ENCODE results near the gene PLCD1. TPM values are rescaled to one million over a fixed set of nuclear protein-coding genes. Genes with fewer than 3 reads are reported as not detected.

PLCD1 gene
- total RNA-seq, 2 experiments from 2014 or later = 17.3 to 17.6 TPM

DNA sequence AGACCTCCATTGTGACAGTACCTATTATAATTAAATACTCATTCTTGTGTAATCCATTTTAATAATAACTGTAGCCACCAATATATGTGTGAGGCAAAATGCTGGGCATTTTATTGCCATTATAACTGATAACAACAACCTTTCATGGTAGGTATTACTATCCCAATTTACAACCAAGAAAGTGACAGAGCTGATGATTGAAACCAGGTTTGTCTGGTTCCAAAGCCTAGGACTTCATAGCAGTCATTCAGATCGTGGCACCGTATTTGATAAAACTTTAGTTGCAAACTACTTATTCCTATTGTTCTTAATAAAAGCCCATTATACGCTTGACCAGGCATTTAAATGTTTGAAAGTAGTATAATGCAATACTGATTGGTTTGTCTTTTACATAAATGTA, 65.3 kb downstream of the PLCD1 start:
- no peak overlapping the region for H3K4me3 Mint-ChIP-seq
- CTCF ChIA-PET = interaction anchor here (0.9 to 5.9 kb wide), 5 partner anchors 11 to 516 kb away, joined by 3 to 48 read pairs (median 3); no protein-coding TSS in a partner anchor
- H3K4me1 Mint-ChIP-seq (ENCODE audit: low read depth) = no peaks in the 10 kb centered on the region
- DNase-seq = no peak
- no peak overlapping the region for H3K27ac Mint-ChIP-seq
- POLR2A ChIA-PET = no interaction called here
- intact Hi-C loops (cut with micrococcal nuclease) = no loop called here
- H3K36me3 Mint-ChIP-seq = no peaks in the 10 kb centered on the region
- no peaks in the 10 kb centered on the region for H3K27me3 Mint-ChIP-seq
- H3K9me3 Mint-ChIP-seq = no peaks in the 10 kb centered on the region

DNA sequence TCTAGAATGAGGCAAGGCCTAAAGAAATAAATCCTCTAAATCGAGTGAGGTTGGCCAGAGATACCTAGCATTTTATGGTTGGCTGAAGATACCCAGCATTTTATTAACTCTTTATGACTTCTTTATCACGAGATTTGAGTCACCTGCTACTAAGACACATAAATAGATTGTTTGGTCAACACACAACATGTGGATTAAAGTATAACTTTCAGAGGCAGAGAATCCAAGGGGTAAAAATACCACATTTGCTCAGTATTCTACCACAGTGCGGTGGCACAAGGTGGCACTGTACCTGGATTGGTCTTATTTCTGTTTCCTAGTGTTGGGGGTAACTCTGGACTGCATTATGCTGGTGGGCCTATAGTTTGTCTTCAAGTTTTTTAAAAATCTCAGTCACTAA, 65.8 kb downstream of the PLCD1 start:
- POLR2A ChIA-PET = no interaction called here
- H3K36me3 Mint-ChIP-seq = no peaks in the 10 kb centered on the region
- no peak overlapping the region for H3K27ac Mint-ChIP-seq
- intact Hi-C loops (cut with micrococcal nuclease) = no loop called here
- no peak for DNase-seq
- H3K4me3 Mint-ChIP-seq = no peak overlapping the region
- no peaks in the 10 kb centered on the region for H3K4me1 Mint-ChIP-seq (ENCODE audit: low read depth)
- CTCF ChIA-PET = interaction anchor here (1.0 to 5.9 kb wide), 4 partner anchors 9 to 96 kb away, joined by 3 to 48 read pairs (median 4); no protein-coding TSS in a partner anchor
- no peaks in the 10 kb centered on the region for H3K9me3 Mint-ChIP-seq
- no peaks in the 10 kb centered on the region for H3K27me3 Mint-ChIP-seq

DNA sequence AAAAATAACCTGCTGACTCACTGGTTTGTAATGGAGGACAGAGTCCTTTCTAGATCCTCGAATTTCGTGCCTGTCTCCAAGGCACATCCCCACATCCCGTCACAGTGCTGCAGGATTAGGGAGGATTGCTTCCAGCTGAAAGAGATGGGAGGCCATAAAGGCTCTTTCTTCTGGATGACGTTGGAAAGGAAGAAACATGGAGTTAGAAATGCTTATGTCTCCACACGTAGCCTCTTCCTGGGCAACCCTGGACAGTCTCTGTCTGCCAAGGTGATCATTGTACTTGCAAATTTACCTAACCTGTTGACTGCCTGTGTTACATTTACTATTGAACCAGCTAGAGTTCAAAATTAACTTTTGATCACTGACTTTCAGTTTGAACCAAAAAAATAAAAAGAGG, 66.4 kb downstream of the PLCD1 start:
- DNase-seq = no peak
- Mint-ChIP-seq H3K27ac (no peak overlapping the region), H3K4me3 (no peak overlapping the region), H3K9me3 (no peaks in the 10 kb centered on the region), H3K27me3 (no peaks in the 10 kb centered on the region), H3K4me1 (ENCODE audit: low read depth) (no peaks in the 10 kb centered on the region), H3K36me3 (no peaks in the 10 kb centered on the region)
- POLR2A ChIA-PET = no interaction called here
- intact Hi-C loops (cut with micrococcal nuclease) = no loop called here
- CTCF ChIA-PET = interaction anchor here (1.0 to 5.9 kb wide), 3 partner anchors 8 to 96 kb away, joined by 3 to 48 read pairs (median 3); no protein-coding TSS in a partner anchor

DNA sequence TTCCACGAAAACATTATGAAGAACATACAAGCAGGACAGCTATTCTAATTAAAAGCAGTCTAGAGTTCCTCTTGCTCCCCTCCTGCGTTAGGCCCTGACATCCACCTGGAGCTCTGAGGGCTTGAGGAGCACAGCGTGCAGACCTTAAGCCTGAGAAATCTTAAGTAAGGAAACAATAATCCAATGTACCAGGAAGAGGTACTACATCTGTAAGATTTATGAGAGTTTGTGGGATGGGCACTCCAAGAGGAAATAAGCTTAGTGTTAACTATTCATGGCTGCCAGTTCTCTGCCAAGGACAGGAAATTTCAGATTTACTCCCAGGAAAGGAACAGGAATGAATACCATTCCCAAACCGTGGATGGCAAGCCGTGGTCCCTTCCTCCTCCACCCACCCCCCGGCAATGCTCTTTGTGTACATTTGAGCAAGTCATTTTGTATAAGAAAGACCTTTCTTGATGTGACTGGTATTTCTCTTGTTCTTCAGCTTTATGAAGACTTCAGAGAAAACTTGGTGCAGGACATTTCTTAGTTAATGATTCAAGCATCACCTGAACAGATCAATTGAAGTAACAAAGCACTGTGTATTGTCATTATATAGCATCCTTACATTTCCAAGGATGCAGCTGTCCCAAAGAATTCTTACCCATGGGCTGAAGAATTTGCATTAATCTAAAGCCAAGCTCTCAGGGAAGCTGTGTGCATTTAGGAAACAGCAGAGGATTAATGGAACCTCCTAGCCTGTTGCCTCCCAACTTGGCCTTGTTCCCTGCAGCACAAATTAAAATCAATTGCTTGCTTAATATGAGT, 67.6 kb downstream of the PLCD1 start:
- intact Hi-C loops (cut with micrococcal nuclease) = no loop called here
- H3K4me3 Mint-ChIP-seq = no peak overlapping the region
- H3K9me3 Mint-ChIP-seq = no peaks in the 10 kb centered on the region
- H3K27ac Mint-ChIP-seq = no peak overlapping the region
- peaks cover 7% of the 10 kb centered on the region for H3K4me1 Mint-ChIP-seq (ENCODE audit: low read depth)
- CTCF ChIA-PET = interaction anchor here (1.3 to 5.9 kb wide), 3 partner anchors 10 to 107 kb away, joined by 3 to 48 read pairs (median 6); no protein-coding TSS in a partner anchor
- no peaks in the 10 kb centered on the region for H3K27me3 Mint-ChIP-seq
- H3K36me3 Mint-ChIP-seq = no peaks in the 10 kb centered on the region
- POLR2A ChIA-PET = no interaction called here
- no peak for DNase-seq

DNA sequence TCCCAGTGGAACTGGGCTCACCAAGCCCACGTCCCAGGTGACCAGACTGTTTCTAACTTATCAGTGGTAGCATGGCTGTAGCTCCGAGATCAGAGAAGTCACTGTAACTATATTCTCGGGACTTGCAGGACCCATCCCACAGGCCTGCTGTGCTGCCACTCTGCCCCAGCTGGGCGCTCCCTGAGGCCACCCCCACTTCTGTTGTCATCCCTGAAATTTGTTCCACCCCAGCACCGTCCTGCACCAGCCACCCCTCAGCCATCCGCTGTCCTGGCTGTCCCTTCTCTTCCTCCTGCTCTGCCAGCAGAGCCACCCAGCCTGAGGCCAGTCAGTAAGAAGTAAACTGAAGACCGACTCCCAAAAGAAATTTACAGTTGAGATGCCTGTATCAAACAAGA, 71.9 kb downstream of the PLCD1 start:
- H3K4me3 Mint-ChIP-seq = no peak overlapping the region
- H3K4me1 Mint-ChIP-seq (ENCODE audit: low read depth) = peaks cover 15% of the 10 kb centered on the region

More for the DNA sequence above, 71.9 kb downstream of the PLCD1 start:
- Mint-ChIP-seq H3K27ac (no peak overlapping the region), H3K9me3 (no peaks in the 10 kb centered on the region), H3K36me3 (no peaks in the 10 kb centered on the region), H3K27me3 (no peaks in the 10 kb centered on the region)
- ChIA-PET POLR2A (no interaction called here), CTCF (interaction anchor here (1.6 to 1.8 kb wide), 2 partner anchors 10 to 15 kb away, joined by 4 to 11 read pairs; no protein-coding TSS in a partner anchor)
- DNase-seq = no peak
- intact Hi-C loops (cut with micrococcal nuclease) = no loop called here

Small RNAs within 50 kb of the gene (microRNA-seq; reads per million reads assigned to microRNA genes)
- gene MIR26A1 (ENCODE audit: borderline microRNAs expressed, borderline number of aligned reads, borderline replicate concordance) = 5.9 reads per million, percentile 20 among the genes with 10 or more reads in this experiment

Other genes with a start within 250 kb of the PLCD1 start
- gene CTDSPL, start 167.8 kb downstream of the PLCD1 start, total RNA-seq = 1 to 10 TPM; 3.7 to 5.1 TPM
- 10 to 100 TPM in 1 of 2 experiments, 1 to 10 TPM in 1; 9.9 to 11.3 TPM for gene VILL, start 38.9 kb downstream of the PLCD1 start, total RNA-seq
- gene DLEC1, start 9.6 kb upstream of the PLCD1 start, total RNA-seq = 1 to 10 TPM in 1 of 2 experiments, under 1 TPM in 1; 0.70 to 1.1 TPM
- 10 to 100 TPM; 55.5 to 57.7 TPM for gene ACAA1, start 107.5 kb upstream of the PLCD1 start, total RNA-seq
- gene MYD88, start 109.0 kb upstream of the PLCD1 start, total RNA-seq = 10 to 100 TPM; 32.3 to 34.8 TPM
- gene OXSR1, start 135.9 kb upstream of the PLCD1 start, total RNA-seq = 10 to 100 TPM; 47.5 to 48.5 TPM
- under 1 TPM in 1 of 2 experiments, not detected in 1; 0.12 TPM for gene SLC22A13, start 236.2 kb upstream of the PLCD1 start, total RNA-seq